ENCODE results near the gene METTL3.

Gene METTL3

GRCh38 chr14:21476523-21476924 lies 34.6 kb downstream of the METTL3 start:
- no peak for DNase-seq (ENCODE audit: low spot score)

GRCh38 chr14:21475767-21476522 lies 35.2 kb downstream of the METTL3 start:
- no peak for DNase-seq (ENCODE audit: low spot score)

GRCh38 chr14:21467616-21468015 lies 43.5 kb downstream of the METTL3 start:
- DNase-seq (ENCODE audit: low spot score): no peak

- peak; percentile 100 for DNase-seq (ENCODE audit: low spot score)
Measured at GRCh38 chr14:21455912-21456667, 55.0 kb downstream of the METTL3 start, which contains the start of gene CHD8. CHD8 (minus strand) TSS chr14:21456123; CDS start chr14:21431643, 24,480 bp downstream.

- DNase-seq (ENCODE audit: low spot score): no peak
Measured at GRCh38 chr14:21455592-21455911, 55.6 kb downstream of the METTL3 start.

GRCh38 chr14:21454843-21455544 lies 56.1 kb downstream of the METTL3 start:
- no peak for DNase-seq (ENCODE audit: low spot score)

- no peak for DNase-seq (ENCODE audit: low spot score)
Measured at GRCh38 chr14:21449899-21450216, 61.3 kb downstream of the METTL3 start.

All from CD4-positive, alpha-beta T cell treated with Interleukin-15 for 4 hours (primary cell).